Keratinocyte (primary cell): ENCODE data around the gene PRUNE1.

Experiments used
- CTCF ChIP-seq, 3 experiments: IDR thresholded peaks in 1 of 3; conservative IDR thresholded peaks in 1 of 3; optimal IDR thresholded peaks in 1 of 3; 2 replicates in 2 of 3; 3 replicates in 1 of 3; pipeline versions ENCODE3 to v1.5.1; 2011; ENCODE audit warnings: low read length in 3 of 3, mild to moderate bottlenecking in 3 of 3, moderate library complexity in 2 of 3, control low read depth in 1 of 3, inconsistent platforms in 1 of 3; ENCODE audit not compliant: insufficient read depth in 2 of 3; ENCODE audit errors: extremely low read depth in 1 of 3
- EZH2 ChIP-seq: IDR thresholded peaks from one replicate; pipeline ENCODE4 v1.6.1; 2012; ENCODE audit warnings: inconsistent platforms, mild to moderate bottlenecking, low read length, moderate library complexity

DNA sequence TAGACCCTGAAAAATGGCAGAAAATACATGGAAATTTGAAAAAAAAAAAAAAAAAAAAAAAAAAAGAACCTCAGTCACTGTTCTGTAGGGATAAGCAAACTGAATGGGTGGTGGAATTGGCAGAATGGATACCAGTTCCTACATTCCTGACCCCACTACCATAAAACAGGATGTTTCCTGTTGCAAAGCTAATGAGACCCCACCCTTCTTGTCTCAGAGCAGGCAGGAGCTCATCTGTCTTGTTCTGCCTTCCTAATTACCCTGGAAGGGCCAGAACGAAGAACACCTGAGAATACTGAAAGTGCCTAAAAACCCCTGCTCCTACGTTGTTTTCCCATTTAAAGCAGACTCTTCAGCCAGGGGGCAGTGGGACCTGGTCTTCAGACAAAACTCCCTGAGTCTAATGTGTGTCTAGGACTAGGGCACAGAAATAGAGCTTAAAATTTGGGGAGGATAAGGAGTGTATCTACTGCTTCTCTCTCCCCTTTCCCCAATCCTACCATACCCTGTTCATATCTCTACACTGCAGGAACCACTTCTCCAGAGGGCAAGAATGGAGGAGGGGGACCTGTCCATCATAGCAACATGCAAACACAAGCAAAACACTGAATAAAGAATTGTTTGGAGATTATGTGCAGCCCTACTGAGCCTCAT is 43.2 kb downstream of the PRUNE1 start:
- TF ChIP-seq CTCF (optimal IDR thresholded peaks at IDR 0.05 in 1 of 3, IDR thresholded peaks at IDR 0.05 in 1 of 3, conservative IDR thresholded peaks at IDR 0.05 in 1 of 3; ENCODE audit: extremely low read depth in 1 of 3, insufficient read depth in 2 of 3, low read length in 3 of 3): no peak
- TF ChIP-seq EZH2: no peak
